ENCODE data around the gene ZNF416. TPM values are rescaled to one million over a fixed set of nuclear protein-coding genes. Genes with fewer than 3 reads are reported as not detected.

ZNF416 gene
- total RNA-seq (1 to 10 TPM; 4.7 to 5.9 (median 4.8) TPM), polyA plus RNA-seq (2.4 TPM)
- long read RNA-seq, donor 1, transcript ZNF416-201 (4 exons, 2,561 nt): major isoform, 18 of 22 reads
- long read RNA-seq, donor 1, partial matches to known transcripts: 0 of 22 reads
- long read RNA-seq, donor 1, other reads (novel, unspliced or antisense): 4 of 22 reads
- long read RNA-seq, donor 2, transcript ZNF416-201 (4 exons, 2,561 nt): major isoform, 9 of 10 reads
- long read RNA-seq, donor 2, partial matches to known transcripts: 0 of 10 reads
- long read RNA-seq, donor 2, other reads (novel, unspliced or antisense): 1 of 10 reads
- long read RNA-seq, donor 3, transcript ZNF416-201 (4 exons, 2,561 nt): major isoform, 34 of 39 reads
- long read RNA-seq, donor 3, partial matches to known transcripts: 0 of 39 reads
- long read RNA-seq, donor 3, other reads (novel, unspliced or antisense): 5 of 39 reads
- long read RNA-seq, donor 4, partial matches to known transcripts: 0 of 3 reads
- long read RNA-seq, donor 4, other reads (novel, unspliced or antisense): 2 of 3 reads

DNA sequence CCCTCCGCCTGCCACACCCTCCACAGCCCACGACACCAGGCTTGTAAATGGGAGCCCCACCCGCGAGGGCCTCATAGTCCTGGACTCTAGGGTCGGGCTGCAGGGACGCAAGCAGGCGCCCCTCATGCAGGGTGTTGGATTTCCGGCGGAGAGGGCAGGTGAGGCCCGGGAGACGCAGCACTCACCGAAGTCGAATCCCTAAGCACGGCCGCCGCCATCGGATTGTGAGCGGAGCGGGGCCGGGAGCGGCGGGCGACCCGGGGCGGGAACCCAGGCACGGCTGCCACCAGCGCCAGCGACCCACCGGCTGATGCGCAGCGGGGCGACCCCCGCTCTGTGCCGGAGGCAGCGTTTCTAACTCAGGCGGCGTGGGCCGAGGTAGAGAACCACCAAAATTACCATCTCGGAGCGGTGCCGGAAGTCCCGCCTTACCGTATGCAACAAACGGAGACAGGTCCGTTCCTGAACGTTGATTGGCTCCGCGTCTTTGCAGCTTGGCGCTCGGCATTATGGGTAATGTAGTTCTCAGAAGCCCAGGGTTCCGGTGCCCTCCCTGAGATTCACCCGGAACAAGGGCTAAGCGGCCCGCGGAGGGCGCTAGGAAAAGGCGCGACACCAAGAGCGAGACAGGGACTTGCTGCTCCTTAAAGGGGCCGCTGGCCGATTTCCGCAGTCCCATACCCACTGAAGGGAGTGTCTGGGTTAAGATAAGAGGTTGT, at the start of gene ZNF416:
Gene ZNF416 (minus strand): TSS at position 425 of the 719 bp plus-strand sequence. CDS start 207 bp downstream, at position 218.
- under 1% methylated on average over 62 of the region's 62 CpGs for WGBS
- DNase-seq: peak; percentile 97 to 98 (median 98)
- intact Hi-C loops (cut with DNase I): no loop called here

DNA sequence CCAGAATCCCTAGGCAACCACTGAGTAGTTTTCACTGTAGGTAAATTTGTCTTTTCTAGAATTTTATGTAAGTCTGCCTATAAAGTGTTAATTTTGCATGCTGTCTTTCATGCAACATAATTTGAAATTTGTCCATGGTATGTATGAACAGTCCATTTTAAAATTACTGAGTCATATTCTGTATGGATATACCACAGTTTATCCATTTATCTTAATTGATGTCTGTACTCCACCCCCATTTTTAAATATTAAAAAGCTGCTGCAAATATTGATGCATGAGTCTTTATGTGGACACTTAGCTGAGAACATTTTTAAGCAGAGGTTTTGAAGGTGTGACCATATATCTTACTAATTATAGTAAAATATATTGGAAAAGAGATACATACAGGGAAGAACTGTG, 44.4 kb upstream of the ZNF416 start:
- H3K9me3 ChIP-seq (ENCODE audit: control insufficient read depth, low read length): peaks cover 38% of the 10 kb centered on the region
- no peak for DNase-seq
- no peaks in the 10 kb centered on the region for H3K4me1 ChIP-seq (ENCODE audit: control insufficient read depth, insufficient read depth, low read length)
- no peak overlapping the region for H3K27ac ChIP-seq (ENCODE audit: low read length)
- ATAC-seq: no peak
- H3K4me3 ChIP-seq (ENCODE audit: low read length): no peak overlapping the region
- intact Hi-C loops (cut with DNase I): no loop called here
- no peaks in the 10 kb centered on the region for H3K27me3 ChIP-seq (ENCODE audit: control insufficient read depth, insufficient read depth)

More for the DNA sequence above, at the start of gene ZNF416:
- ATAC-seq: peak; percentile 98
- Histone ChIP-seq H3K4me3 (ENCODE audit: low read length) (peak within 1 kb of the TSS; percentile 85), H3K4me1 (ENCODE audit: control insufficient read depth, insufficient read depth, low read length) (peaks cover 6% of the 10 kb centered on the region), H3K9me3 (ENCODE audit: control insufficient read depth, low read length) (peaks cover 16% of the 10 kb centered on the region), H3K27me3 (ENCODE audit: control insufficient read depth, insufficient read depth) (no peaks in the 10 kb centered on the region), H3K27ac (ENCODE audit: low read length) (no peak within 1 kb of the TSS)

- intact Hi-C loops (cut with DNase I): no loop called here
- Histone ChIP-seq H3K27ac (ENCODE audit: low read length) (no peak overlapping the region), H3K27me3 (ENCODE audit: control insufficient read depth, insufficient read depth) (no peaks in the 10 kb centered on the region), H3K4me3 (ENCODE audit: low read length) (peak overlapping the region; percentile 31), H3K9me3 (ENCODE audit: control insufficient read depth, low read length) (peaks cover 43% of the 10 kb centered on the region), H3K4me1 (ENCODE audit: control insufficient read depth, insufficient read depth, low read length) (no peaks in the 10 kb centered on the region)
- ATAC-seq: no peak
- 98% methylated on average over 10 of the region's 10 CpGs for WGBS
- DNase-seq: no peak
These were observed 42.1 kb upstream of the ZNF416 start for GRCh38 chr19:57620673-57621348.

- intact Hi-C loops (cut with DNase I): no loop called here
- no peak for ATAC-seq
- 97% methylated on average over 3 of the region's 3 CpGs for WGBS
These were observed 36.6 kb upstream of the ZNF416 start for GRCh38 chr19:57615346-57615745.

GRCh38 chr19:57613941-57614743, 35.4 kb upstream of the ZNF416 start, which contains the start of gene ZNF134:
TSS of gene ZNF134 (plus strand) at chr19:57614242. CDS start at chr19:57619469, 5,227 bp downstream.
- 2% methylated on average over 64 of the region's 64 CpGs for WGBS
- Histone ChIP-seq H3K27ac (ENCODE audit: low read length) (peak within 1 kb of the TSS; percentile 55), H3K4me1 (ENCODE audit: control insufficient read depth, insufficient read depth, low read length) (peaks cover 2% of the 10 kb centered on the region), H3K4me3 (ENCODE audit: low read length) (peak within 1 kb of the TSS; percentile 70), H3K9me3 (ENCODE audit: control insufficient read depth, low read length) (peaks cover 12% of the 10 kb centered on the region), H3K27me3 (ENCODE audit: control insufficient read depth, insufficient read depth) (no peaks in the 10 kb centered on the region)
- ATAC-seq (peak; percentile 98), DNase-seq (peak; percentile 95 to 98 (median 97))
- intact Hi-C loops (cut with DNase I): no loop called here

More at GRCh38 chr19:57615346-57615745, 36.6 kb upstream of the ZNF416 start:
- Histone ChIP-seq H3K27ac (ENCODE audit: low read length) (no peak overlapping the region), H3K9me3 (ENCODE audit: control insufficient read depth, low read length) (peaks cover 21% of the 10 kb centered on the region), H3K27me3 (ENCODE audit: control insufficient read depth, insufficient read depth) (no peaks in the 10 kb centered on the region), H3K4me1 (ENCODE audit: control insufficient read depth, insufficient read depth, low read length) (peaks cover 2% of the 10 kb centered on the region), H3K4me3 (ENCODE audit: low read length) (peak overlapping the region; percentile 70)
- no peak for DNase-seq

DNA sequence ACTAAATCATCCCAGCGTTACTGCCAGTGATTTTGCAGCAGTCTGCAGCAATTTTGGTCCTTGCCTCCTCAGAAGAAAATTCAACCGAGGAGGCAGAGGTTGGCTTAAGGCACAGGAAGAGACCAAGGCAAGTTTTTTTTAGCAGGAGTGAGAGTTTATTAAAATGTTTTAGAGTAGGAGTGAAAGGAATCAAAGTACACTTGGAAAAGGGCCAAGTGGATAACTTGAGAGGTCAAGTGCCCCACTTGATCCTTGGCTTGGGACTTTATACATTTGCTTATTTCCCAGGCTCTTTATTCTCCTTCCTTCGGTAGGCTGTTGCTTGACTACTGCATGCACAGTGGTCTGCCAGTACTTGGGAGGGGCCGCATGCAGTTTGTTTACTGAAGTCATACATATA, 32.4 kb upstream of the ZNF416 start:
- Histone ChIP-seq H3K27me3 (ENCODE audit: control insufficient read depth, insufficient read depth) (no peaks in the 10 kb centered on the region), H3K27ac (ENCODE audit: low read length) (no peak overlapping the region), H3K4me1 (ENCODE audit: control insufficient read depth, insufficient read depth, low read length) (peaks cover 2% of the 10 kb centered on the region), H3K9me3 (ENCODE audit: control insufficient read depth, low read length) (peaks cover 5% of the 10 kb centered on the region), H3K4me3 (ENCODE audit: low read length) (no peak overlapping the region)
- 74% methylated on average over 4 of the region's 4 CpGs for WGBS
- DNase-seq: no peak
- no peak for ATAC-seq
- intact Hi-C loops (cut with DNase I): no loop called here

GRCh38 chr19:57606931-57607330, 28.2 kb upstream of the ZNF416 start:
- 96% methylated on average over 5 of the region's 5 CpGs for WGBS
- no peak for ATAC-seq
- H3K4me3 ChIP-seq (ENCODE audit: low read length): no peak overlapping the region
- H3K27me3 ChIP-seq (ENCODE audit: control insufficient read depth, insufficient read depth): no peaks in the 10 kb centered on the region
- no peaks in the 10 kb centered on the region for H3K4me1 ChIP-seq (ENCODE audit: control insufficient read depth, insufficient read depth, low read length)
- intact Hi-C loops (cut with DNase I): no loop called here
- peaks cover 7% of the 10 kb centered on the region for H3K9me3 ChIP-seq (ENCODE audit: control insufficient read depth, low read length)
- no peak overlapping the region for H3K27ac ChIP-seq (ENCODE audit: low read length)
- no peak for DNase-seq

DNA sequence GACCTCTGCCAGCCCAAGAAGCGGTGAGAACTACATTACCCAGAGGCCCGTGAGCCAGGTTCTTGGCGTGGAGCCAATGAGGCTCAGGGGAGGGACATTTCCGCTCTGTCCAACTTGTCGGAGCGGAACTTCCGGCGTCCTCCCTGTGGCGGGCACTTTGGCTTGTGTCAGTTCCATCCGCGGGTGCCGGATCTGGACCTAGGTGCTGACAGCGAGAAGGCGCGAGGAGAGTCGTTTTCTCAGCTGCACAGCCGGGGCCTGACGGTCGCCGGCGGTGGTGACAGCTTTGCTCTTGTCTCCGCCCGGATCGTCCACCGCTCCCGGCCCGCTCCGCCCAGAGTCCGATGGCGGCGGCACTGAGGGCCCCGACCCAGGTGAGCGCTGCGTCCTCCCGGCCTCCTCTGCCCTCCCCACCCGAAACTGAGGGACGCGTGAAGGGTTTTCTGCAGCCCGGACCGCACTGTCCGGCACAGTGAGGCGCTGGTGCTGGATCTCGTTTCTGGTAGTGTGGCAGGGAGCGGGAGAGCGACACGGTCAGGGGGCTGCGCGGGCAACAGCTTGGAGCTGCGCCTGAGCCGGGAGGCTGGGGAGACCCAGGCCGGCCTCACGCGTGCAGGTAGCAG, 21.2 kb upstream of the ZNF416 start, which contains the start of gene ZNF530:
Gene ZNF530 (plus strand): TSS at position 125 of the 623 bp plus-strand sequence. CDS start 4,461 bp downstream, outside the sequence.
- peak; percentile 99 for ATAC-seq
- Histone ChIP-seq H3K27ac (ENCODE audit: low read length) (peak within 1 kb of the TSS; percentile 70), H3K27me3 (ENCODE audit: control insufficient read depth, insufficient read depth) (no peaks in the 10 kb centered on the region), H3K9me3 (ENCODE audit: control insufficient read depth, low read length) (no peaks in the 10 kb centered on the region), H3K4me1 (ENCODE audit: control insufficient read depth, insufficient read depth, low read length) (peaks cover 2% of the 10 kb centered on the region), H3K4me3 (ENCODE audit: low read length) (peak within 1 kb of the TSS; percentile 81)
- under 1% methylated on average over 53 of the region's 53 CpGs for WGBS
- intact Hi-C loops (cut with DNase I): no loop called here
- DNase-seq: peak; percentile 96 to 98 (median 97)

DNA sequence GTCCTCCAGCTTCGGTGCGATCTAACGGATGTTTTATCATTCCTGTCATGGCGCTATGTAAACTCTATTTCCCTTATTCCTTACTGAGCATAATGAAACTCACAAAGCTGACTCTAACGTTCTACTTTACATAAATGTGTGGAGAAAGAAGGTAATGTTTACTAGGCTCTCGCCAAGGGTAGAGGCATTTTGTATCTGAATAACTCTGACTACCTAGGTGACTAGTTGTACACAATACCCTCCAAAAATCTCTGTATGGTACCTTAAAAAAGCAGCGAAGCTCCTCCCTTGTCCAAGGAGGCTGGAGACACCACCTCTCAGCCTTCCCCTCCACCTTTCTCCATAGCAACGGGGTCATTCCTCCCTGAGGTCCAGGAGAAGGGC, 20.7 kb upstream of the ZNF416 start:
- DNase-seq: no peak
- intact Hi-C loops (cut with DNase I): no loop called here
- ATAC-seq: no peak

GRCh38 chr19:57587529-57587928, 8.8 kb upstream of the ZNF416 start:
- ATAC-seq (no peak), DNase-seq (no peak)
- Histone ChIP-seq H3K9me3 (ENCODE audit: control insufficient read depth, low read length) (peaks cover 22% of the 10 kb centered on the region), H3K27ac (ENCODE audit: low read length) (no peak overlapping the region), H3K4me3 (ENCODE audit: low read length) (no peak overlapping the region), H3K4me1 (ENCODE audit: control insufficient read depth, insufficient read depth, low read length) (no peaks in the 10 kb centered on the region), H3K27me3 (ENCODE audit: control insufficient read depth, insufficient read depth) (no peaks in the 10 kb centered on the region)
- WGBS: 99% methylated on average over 1 of the region's 1 CpG
- intact Hi-C loops (cut with DNase I): no loop called here

More for the DNA sequence above, 20.7 kb upstream of the ZNF416 start:
- Histone ChIP-seq H3K27me3 (ENCODE audit: control insufficient read depth, insufficient read depth) (no peaks in the 10 kb centered on the region), H3K27ac (ENCODE audit: low read length) (peak overlapping the region; percentile 70), H3K9me3 (ENCODE audit: control insufficient read depth, low read length) (no peaks in the 10 kb centered on the region), H3K4me3 (ENCODE audit: low read length) (peak overlapping the region; percentile 81), H3K4me1 (ENCODE audit: control insufficient read depth, insufficient read depth, low read length) (peaks cover 2% of the 10 kb centered on the region)
- 55% methylated on average over 8 of the region's 8 CpGs for WGBS
